Right lobe of liver (tissue), 6 donors: ENCODE data around the gene RNF19B. TPM values are rescaled to one million over a fixed set of nuclear protein-coding genes. Genes with fewer than 3 reads are reported as not detected.

Experiments
- ATAC-seq, 4 donors: fragments of 200-7000 bp; cut with Tn5 transposase; one replicate each; pipeline ENCODE4 v1.9.1; 2020; ENCODE audit warnings: mild to moderate bottlenecking in 4 of 4, moderate library complexity in 4 of 4
- DNase-seq, 3 donors: peaks; one replicate each; pipeline ENCODE4 v3.0.0-alpha.2; 2020
- H3K27ac ChIP-seq, 3 donors: fragments of 200-600 bp; one replicate each; pipeline ENCODE4 v1.8.0; 2022
- H3K27me3 ChIP-seq, 2 donors: fragments of 200-600 bp; one replicate each; pipeline ENCODE4 v1.8.0; 2022
- H3K36me3 ChIP-seq, 4 donors: fragments of 200-600 bp; sonication (generic) in 1 of 4; one replicate each; pipeline versions ENCODE4 v1.5.1 to v1.8.0; 2017 to 2022; ENCODE audit warnings: control low read depth in 1 of 4
- H3K4me1 ChIP-seq, 4 donors: fragments of 200-600 bp; sonication (generic) in 1 of 4; one replicate each; pipeline versions ENCODE4 v1.5.1 to v1.8.0; 2017 to 2022; ENCODE audit warnings: control low read depth in 1 of 4
- H3K4me3 ChIP-seq, 3 donors: fragments of 200-600 bp; one replicate each; pipeline ENCODE4 v1.8.0; 2022
- H3K9me3 ChIP-seq, 4 donors: fragments of 200-600 bp; sonication (generic) in 1 of 4; one replicate each; pipeline versions ENCODE4 v1.5.1 to v1.8.0; 2017 to 2022; ENCODE audit warnings: control low read depth in 1 of 4
- POLR2A ChIP-seq: fragments of 450-650 bp; IDR thresholded peaks from one replicate; pipeline ENCODE4 v1.6.1; 2017; ENCODE audit warnings: antibody characterized with exemption, mild to moderate bottlenecking
- whole genome bisulfite sequencing: methylation state at CpG from one replicate; pipeline ENCODE4 v1.1.6; 2018; ENCODE audit warnings: low coverage, low lambda C conversion rate; ENCODE audit not compliant: insufficient coverage; ENCODE audit errors: missing lambda C conversion rate; 5-methylcytosine and 5-hydroxymethylcytosine counted together
- intact Hi-C, 2 donors: fragments of 100-400 bp; cut with DNase I; formaldehyde crosslinking; loops; one replicate each; pipeline versions ENCODE4 v1.11.2 to v1.14.1; 2022
- total RNA-seq, 6 experiments: library from RNA; depleted of rRNA in 2 of 6; stranded (reverse); fragments of >200 nt in 2 of 6; fragmentation: NEBNext Ultra II Directional in 3 of 6; extraction: Animal tissue kit (Norgen Biotek cat#: 25700) in 3 of 6; gene quantifications; one replicate each; pipeline versions ENCODE4 v1.1.0 to v1.2.4, GENCODE V29; 2016 to 2023
- TF ChIP-seq, protein P1 (sequence below), 4 donors: fragments of 200-600 bp in 3 of 4; fragments of 450-650 bp in 1 of 4; IDR thresholded peaks; one replicate each; pipeline versions ENCODE4 v1.5.1 to v1.8.0; 2016 to 2022; ENCODE audit warnings: antibody characterized with exemption in 4 of 4, mild to moderate bottlenecking in 2 of 4
- donor health status: DM: no; HTN: yes; CAD: no.
- donor health status: DM: no; HTN: no; CAD: no.
- donor health status: DM: no; HTN: no; CAD: no.
- donor health status: DM: no; HTN: yes; CAD: no.
- donor health status: DM: no; HTN: yes; CAD: no.

RNF19B gene
- total RNA-seq, 6 experiments from 2014 or later: 4.6 to 12.1 (median 8.3) TPM

DNA sequence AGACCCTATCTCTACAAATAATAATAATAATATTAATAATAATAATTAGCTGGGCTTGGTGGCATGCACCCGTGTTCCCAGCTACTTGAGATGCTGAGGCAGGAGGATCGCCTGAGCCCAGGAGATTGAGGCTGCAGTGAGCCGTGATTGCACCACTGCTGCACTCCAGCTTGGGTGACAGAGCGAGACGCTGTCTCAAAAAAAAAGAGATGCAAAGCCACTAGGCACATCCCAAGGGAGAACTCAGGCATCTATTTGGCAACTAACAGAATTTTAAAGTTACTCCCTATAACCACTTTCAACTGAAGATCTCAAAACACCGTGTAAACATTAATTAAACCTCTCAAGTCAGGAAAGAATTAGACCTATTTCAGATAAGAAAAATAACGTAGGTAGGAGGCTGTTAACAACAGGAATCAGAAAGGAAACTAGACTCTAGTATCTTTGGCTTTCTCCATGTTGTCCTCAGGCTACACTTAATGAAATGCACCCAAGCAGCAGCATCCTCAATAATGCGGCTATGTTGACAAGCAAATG, 3.7 kb downstream of the RNF19B start:
- ATAC-seq (no peak), DNase-seq (no peak)
- Histone ChIP-seq H3K36me3 (no peaks in the 10 kb centered on the region), H3K4me1 (peaks cover 0 to 18% (median 4%) of the 10 kb centered on the region in 4 donors), H3K4me3 (no peak overlapping the region), H3K27ac (no peak overlapping the region), H3K9me3 (no peaks in the 10 kb centered on the region), H3K27me3 (no peaks in the 10 kb centered on the region)
- 64% methylated on average over 5 of the region's 8 CpGs for WGBS
- intact Hi-C loops: no loop called here
- no peak for TF ChIP-seq POLR2A
- TF ChIP-seq, protein P1, sequence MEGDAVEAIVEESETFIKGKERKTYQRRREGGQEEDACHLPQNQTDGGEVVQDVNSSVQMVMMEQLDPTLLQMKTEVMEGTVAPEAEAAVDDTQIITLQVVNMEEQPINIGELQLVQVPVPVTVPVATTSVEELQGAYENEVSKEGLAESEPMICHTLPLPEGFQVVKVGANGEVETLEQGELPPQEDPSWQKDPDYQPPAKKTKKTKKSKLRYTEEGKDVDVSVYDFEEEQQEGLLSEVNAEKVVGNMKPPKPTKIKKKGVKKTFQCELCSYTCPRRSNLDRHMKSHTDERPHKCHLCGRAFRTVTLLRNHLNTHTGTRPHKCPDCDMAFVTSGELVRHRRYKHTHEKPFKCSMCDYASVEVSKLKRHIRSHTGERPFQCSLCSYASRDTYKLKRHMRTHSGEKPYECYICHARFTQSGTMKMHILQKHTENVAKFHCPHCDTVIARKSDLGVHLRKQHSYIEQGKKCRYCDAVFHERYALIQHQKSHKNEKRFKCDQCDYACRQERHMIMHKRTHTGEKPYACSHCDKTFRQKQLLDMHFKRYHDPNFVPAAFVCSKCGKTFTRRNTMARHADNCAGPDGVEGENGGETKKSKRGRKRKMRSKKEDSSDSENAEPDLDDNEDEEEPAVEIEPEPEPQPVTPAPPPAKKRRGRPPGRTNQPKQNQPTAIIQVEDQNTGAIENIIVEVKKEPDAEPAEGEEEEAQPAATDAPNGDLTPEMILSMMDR (IDR thresholded peaks at IDR 0.05): no peak

DNA sequence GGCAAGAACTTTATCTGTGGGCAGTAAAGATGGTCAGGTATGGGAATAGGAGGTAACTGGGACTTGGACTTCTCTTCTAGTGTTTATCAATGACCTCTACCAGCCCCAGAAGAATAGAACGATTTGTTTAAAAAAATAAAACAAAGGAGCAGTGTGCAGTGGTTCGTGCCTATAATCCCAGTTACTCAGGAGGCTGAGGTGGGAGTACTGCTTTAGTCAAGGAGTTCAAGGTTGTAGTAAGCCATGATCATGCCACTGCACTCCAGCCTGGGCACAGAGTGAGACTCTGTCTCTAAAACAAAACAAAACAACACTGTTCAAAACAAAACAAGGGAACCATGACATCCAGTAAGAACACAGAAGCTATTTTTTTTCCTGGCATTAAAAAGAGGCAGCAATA, 4.3 kb downstream of the RNF19B start:
- intact Hi-C loops: no loop called here
- H3K27ac ChIP-seq: no peak overlapping the region
- TF ChIP-seq, protein P1 (IDR thresholded peaks at IDR 0.05): no peak
- no peak for TF ChIP-seq POLR2A
- DNase-seq (no peak), ATAC-seq (no peak)
- no peaks in the 10 kb centered on the region for H3K9me3 ChIP-seq
- WGBS: 38% methylated on average over 2 of the region's 2 CpGs
- peaks cover 0 to 18% (median 4%) of the 10 kb centered on the region in 4 donors for H3K4me1 ChIP-seq
- no peaks in the 10 kb centered on the region for H3K36me3 ChIP-seq
- H3K27me3 ChIP-seq: no peaks in the 10 kb centered on the region
- no peak overlapping the region for H3K4me3 ChIP-seq

DNA sequence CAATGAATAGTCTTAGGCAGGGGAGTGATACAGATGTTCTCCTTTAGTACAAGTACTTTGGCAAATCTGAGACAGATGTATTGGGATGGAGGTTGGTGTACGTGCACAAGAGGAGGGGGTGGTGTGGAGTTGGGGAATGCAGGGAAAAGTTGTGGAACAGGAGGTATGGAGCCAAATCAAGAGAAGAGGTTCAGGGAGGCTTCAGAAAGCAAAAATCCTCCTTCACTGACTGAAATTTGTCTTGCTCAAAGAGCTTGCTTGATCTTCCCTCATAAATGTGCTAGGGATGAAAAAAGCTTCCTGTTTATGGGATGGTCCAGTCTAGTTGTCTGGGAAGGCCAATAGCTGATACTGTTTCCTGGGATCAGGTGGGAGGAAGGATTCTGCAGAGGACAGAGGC, 5.8 kb downstream of the RNF19B start:
- intact Hi-C loops: no loop called here
- Histone ChIP-seq H3K4me1 (peaks cover 0 to 18% (median 4%) of the 10 kb centered on the region in 4 donors), H3K27ac (no peak overlapping the region), H3K4me3 (no peak overlapping the region), H3K36me3 (no peaks in the 10 kb centered on the region), H3K9me3 (no peaks in the 10 kb centered on the region), H3K27me3 (no peaks in the 10 kb centered on the region)
- TF ChIP-seq, protein P1 (IDR thresholded peaks at IDR 0.05): no peak
- TF ChIP-seq POLR2A: no peak
- 100% methylated on average over 1 of the region's 1 CpG for WGBS
- DNase-seq (no peak), ATAC-seq (no peak)

DNA sequence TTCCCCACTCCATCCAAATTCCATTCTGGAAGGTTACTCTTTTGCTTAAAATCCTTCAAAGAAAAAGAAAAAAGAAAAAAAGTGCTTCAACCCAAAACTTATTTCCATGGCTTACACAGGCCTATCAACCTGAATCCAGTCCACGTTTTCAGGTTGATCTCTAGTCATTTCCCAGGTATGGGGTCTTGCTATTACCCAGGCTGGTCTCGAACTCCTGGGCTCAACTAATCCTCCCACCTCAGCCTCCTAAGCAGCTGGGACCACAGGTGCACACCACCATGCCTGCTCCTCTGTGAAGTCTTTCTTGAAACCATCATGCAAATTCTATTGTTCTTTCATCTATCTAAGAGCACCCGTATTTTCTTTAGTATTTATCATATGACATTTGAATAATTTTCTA, 7.6 kb downstream of the RNF19B start:
- no peak for ATAC-seq
- 77% methylated on average over 3 of the region's 3 CpGs for WGBS
- no peaks in the 10 kb centered on the region for H3K27me3 ChIP-seq
- H3K4me3 ChIP-seq: no peak overlapping the region
- H3K36me3 ChIP-seq: no peaks in the 10 kb centered on the region
- no peak overlapping the region for H3K27ac ChIP-seq
- intact Hi-C loops: no loop called here
- no peak for DNase-seq
- TF ChIP-seq, protein P1 (IDR thresholded peaks at IDR 0.05): no peak
- no peak for TF ChIP-seq POLR2A
- H3K4me1 ChIP-seq: peaks cover 0 to 4% (median 2%) of the 10 kb centered on the region in 4 donors
- no peaks in the 10 kb centered on the region for H3K9me3 ChIP-seq

DNA sequence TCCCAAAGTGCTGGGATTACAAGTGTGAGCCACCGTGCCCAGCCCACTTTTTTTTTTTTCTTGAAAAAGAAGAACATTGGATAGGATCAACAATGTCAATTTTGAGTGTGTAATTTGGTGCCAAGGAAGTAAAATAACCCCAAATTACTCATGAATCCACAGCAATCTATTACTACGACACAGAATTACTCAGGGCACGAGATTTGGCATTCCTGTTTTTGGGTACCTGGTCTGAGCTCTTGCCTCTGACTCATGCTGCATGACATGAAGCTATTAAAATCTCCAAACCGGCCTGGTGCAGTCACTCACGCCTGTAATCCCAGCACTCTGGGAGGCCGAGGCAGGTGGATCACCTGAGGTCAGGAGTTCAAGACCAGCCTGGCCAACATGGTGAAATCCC, 10.4 kb downstream of the RNF19B start:
- TF ChIP-seq, protein P1 (IDR thresholded peaks at IDR 0.05): no peak
- no peak for TF ChIP-seq POLR2A
- H3K27ac ChIP-seq: no peak overlapping the region
- 100% methylated on average over 5 of the region's 6 CpGs for WGBS

More for the DNA sequence above, 10.4 kb downstream of the RNF19B start:
- H3K27me3 ChIP-seq: no peaks in the 10 kb centered on the region
- H3K4me1 ChIP-seq: peaks cover 0 to 6% (median 0%) of the 10 kb centered on the region in 4 donors
- H3K9me3 ChIP-seq: no peaks in the 10 kb centered on the region
- no peak for DNase-seq
- intact Hi-C loops: no loop called here
- no peak for ATAC-seq
- no peak overlapping the region for H3K4me3 ChIP-seq
- no peaks in the 10 kb centered on the region for H3K36me3 ChIP-seq
